ENCODE results near the gene UBE2D2.

- TF ChIP-seq, protein P1, sequence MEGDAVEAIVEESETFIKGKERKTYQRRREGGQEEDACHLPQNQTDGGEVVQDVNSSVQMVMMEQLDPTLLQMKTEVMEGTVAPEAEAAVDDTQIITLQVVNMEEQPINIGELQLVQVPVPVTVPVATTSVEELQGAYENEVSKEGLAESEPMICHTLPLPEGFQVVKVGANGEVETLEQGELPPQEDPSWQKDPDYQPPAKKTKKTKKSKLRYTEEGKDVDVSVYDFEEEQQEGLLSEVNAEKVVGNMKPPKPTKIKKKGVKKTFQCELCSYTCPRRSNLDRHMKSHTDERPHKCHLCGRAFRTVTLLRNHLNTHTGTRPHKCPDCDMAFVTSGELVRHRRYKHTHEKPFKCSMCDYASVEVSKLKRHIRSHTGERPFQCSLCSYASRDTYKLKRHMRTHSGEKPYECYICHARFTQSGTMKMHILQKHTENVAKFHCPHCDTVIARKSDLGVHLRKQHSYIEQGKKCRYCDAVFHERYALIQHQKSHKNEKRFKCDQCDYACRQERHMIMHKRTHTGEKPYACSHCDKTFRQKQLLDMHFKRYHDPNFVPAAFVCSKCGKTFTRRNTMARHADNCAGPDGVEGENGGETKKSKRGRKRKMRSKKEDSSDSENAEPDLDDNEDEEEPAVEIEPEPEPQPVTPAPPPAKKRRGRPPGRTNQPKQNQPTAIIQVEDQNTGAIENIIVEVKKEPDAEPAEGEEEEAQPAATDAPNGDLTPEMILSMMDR (IDR thresholded peaks at IDR 0.05; ENCODE audit: poor library complexity, severe bottlenecking): no peak
- TF ChIP-seq EP300 (conservative IDR thresholded peaks at IDR 0.05; ENCODE audit: poor library complexity, severe bottlenecking) (peak; percentile 55), EZH2 (IDR thresholded peaks at IDR 0.05; ENCODE audit: borderline replicate concordance, insufficient read depth, low read length, poor library complexity, severe bottlenecking) (no peak), MXI1 (conservative IDR thresholded peaks at IDR 0.05; ENCODE audit: poor library complexity, severe bottlenecking) (peak; percentile 95), POLR2AphosphoS5 (IDR thresholded peaks at IDR 0.05) (peak; percentile 92)
- TF ChIP-seq, protein P2, sequence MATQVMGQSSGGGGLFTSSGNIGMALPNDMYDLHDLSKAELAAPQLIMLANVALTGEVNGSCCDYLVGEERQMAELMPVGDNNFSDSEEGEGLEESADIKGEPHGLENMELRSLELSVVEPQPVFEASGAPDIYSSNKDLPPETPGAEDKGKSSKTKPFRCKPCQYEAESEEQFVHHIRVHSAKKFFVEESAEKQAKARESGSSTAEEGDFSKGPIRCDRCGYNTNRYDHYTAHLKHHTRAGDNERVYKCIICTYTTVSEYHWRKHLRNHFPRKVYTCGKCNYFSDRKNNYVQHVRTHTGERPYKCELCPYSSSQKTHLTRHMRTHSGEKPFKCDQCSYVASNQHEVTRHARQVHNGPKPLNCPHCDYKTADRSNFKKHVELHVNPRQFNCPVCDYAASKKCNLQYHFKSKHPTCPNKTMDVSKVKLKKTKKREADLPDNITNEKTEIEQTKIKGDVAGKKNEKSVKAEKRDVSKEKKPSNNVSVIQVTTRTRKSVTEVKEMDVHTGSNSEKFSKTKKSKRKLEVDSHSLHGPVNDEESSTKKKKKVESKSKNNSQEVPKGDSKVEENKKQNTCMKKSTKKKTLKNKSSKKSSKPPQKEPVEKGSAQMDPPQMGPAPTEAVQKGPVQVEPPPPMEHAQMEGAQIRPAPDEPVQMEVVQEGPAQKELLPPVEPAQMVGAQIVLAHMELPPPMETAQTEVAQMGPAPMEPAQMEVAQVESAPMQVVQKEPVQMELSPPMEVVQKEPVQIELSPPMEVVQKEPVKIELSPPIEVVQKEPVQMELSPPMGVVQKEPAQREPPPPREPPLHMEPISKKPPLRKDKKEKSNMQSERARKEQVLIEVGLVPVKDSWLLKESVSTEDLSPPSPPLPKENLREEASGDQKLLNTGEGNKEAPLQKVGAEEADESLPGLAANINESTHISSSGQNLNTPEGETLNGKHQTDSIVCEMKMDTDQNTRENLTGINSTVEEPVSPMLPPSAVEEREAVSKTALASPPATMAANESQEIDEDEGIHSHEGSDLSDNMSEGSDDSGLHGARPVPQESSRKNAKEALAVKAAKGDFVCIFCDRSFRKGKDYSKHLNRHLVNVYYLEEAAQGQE (IDR thresholded peaks at IDR 0.05; ENCODE audit: borderline replicate concordance): peak; percentile 87
These were observed at the start of gene UBE2D2 for GRCh38 chr5:139560752-139561654.
